GM10266 (cell line): ENCODE data around the gene TOPBP1.
A peak's percentile ranks its signal among the peaks of the same experiment; 100 is the strongest.

ENCODE experiments used
- DNase-seq: peaks from one replicate; pipeline ENCODE4 v3.0.0; 2012; ENCODE audit errors: extremely low spot score
- TF ChIP-seq, protein P1 (sequence below): IDR thresholded peaks from 2 replicates; pipeline ENCODE4 v1.5.1; 2012; ENCODE audit warnings: mild to moderate bottlenecking, low read depth; ENCODE audit not compliant: control insufficient read depth, insufficient read depth; ENCODE audit errors: missing control alignments

TOPBP1 gene

GRCh38 chr3:133627789-133628188, 34.0 kb downstream of the TOPBP1 start:
- DNase-seq, result no peak
- TF ChIP-seq, protein P1, sequence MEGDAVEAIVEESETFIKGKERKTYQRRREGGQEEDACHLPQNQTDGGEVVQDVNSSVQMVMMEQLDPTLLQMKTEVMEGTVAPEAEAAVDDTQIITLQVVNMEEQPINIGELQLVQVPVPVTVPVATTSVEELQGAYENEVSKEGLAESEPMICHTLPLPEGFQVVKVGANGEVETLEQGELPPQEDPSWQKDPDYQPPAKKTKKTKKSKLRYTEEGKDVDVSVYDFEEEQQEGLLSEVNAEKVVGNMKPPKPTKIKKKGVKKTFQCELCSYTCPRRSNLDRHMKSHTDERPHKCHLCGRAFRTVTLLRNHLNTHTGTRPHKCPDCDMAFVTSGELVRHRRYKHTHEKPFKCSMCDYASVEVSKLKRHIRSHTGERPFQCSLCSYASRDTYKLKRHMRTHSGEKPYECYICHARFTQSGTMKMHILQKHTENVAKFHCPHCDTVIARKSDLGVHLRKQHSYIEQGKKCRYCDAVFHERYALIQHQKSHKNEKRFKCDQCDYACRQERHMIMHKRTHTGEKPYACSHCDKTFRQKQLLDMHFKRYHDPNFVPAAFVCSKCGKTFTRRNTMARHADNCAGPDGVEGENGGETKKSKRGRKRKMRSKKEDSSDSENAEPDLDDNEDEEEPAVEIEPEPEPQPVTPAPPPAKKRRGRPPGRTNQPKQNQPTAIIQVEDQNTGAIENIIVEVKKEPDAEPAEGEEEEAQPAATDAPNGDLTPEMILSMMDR, result no peak

DNA sequence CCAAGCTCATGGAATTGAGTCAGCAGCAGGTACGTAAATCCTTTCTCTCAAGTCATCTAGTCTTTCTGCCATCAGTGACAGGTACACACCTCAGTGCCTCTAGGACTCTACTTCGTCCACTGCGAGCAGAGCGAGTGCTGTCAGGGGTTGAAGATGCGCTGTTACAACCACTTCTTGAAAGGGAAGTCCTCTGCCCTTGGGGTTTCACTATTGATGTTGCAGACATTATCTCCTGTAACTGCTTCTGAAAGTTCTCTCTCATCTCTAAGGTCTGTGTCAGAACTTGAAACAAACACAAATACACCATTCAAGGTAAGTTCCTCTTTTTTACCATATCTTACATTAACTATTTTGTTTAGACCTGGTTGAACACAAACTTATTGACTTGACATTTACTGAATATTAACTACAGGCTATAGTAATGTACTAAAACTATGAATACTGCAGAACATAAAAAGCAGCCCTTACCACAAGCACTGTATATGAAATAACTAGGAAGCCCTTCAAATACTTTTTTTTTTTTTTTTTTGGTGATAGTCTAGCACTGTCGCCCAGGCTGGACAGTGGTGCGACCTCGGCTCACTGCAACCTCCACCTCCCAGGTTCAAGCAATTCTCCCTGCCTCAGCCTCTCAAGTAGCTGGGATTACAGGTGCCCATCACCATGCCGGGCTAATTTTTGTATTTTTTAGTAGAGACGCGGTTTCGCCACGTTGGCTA, 41.5 kb downstream of the TOPBP1 start:
- TF ChIP-seq, protein P1, result no peak
- peak; percentile 71 for DNase-seq

DNA sequence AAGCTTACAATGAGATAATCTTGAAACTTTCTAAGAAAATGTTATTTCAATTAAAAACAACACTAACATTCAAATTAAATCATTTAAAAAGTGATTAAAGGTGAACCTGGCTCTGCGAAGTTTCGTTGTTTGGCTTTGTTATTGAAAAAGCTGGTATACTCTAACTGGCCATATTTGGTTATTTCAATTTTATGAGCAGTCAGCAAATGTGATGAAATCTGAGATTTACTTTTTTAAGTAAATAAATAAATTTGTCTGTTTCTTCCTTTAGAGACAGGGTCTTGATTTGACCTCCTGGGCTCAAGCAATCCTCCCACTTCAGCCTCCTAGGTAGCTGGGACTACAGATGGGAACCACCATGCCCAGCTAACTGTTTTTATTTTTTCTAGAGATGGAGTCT, 50.2 kb downstream of the TOPBP1 start:
- TF ChIP-seq, protein P1, result no peak
- no peak for DNase-seq

GRCh38 chr3:133610031-133610430, 51.7 kb downstream of the TOPBP1 start:
- DNase-seq, result no peak
- TF ChIP-seq, protein P1, result no peak

- TF ChIP-seq, protein P1, result no peak
- no peak for DNase-seq
These were observed 53.4 kb downstream of the TOPBP1 start for GRCh38 chr3:133608388-133608787.

DNA sequence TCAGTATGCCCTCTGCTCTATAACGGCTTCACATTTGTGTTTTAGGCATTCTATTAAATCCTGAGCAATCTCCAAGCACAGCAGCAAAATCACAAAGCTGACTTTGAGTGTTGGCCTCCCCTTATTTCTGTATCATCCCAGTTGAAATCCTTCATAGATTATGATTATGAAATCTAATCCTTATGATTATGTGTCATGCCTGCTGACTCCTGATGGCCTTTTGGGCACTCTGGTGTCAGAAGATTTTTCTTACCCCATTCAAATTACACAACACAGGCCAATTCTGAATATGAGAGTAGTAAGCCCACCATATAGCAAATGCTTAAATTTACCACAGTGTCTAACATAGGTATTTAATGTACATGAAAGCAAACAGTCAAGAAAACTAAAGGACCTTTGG, 53.9 kb downstream of the TOPBP1 start:
- TF ChIP-seq, protein P1, result no peak
- DNase-seq, result no peak

DNA sequence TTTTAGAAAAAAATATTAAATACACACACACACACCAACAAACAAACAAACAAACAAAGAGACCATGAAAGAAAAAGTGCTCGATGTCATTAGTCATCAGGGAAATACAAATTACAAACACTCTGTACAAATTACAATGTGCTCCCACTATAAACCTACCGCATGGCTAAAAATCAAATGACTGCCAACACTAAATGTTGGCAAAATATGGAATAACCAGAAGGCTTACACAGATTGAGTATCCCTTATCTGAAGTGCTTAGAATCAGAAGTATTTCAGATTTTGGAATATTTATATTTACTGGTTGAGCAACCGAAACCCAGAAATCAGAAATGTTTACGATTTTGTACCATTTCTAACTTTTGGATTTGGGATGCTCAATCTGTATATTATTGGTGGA, 54.8 kb downstream of the TOPBP1 start:
- TF ChIP-seq, protein P1, result no peak
- no peak for DNase-seq
